HCT116 (cell line): Measurements from ENCODE around the gene FBXO47. TPM values are rescaled to one million over a fixed set of nuclear protein-coding genes. Genes with fewer than 3 reads are reported as not detected.

Experiments used
- ATAC-seq: fragments of 200-7000 bp; cut with Tn5 transposase; 2 replicates; pipeline ENCODE4 v1.9.1; 2020; ENCODE audit warnings: mild to moderate bottlenecking, moderate library complexity
- BruUV-seq: library from RNA; stranded (reverse); fragments of 400-500 nt; replicated peaks from 2 replicates; lab custom pipeline; 2021; lab: Mats Ljungman, UMichigan
- CTCF ChIA-PET: fragments of 300-600 bp; sonication (Branson Sonifier 250); formaldehyde crosslinking; loops from one replicate; lab custom pipeline; 2021; ENCODE audit warnings: antibody characterized with exemption; lab: Charles Lee
- POLR2A ChIA-PET: fragments of 300-600, 350-600 bp; sonication (Branson Sonifier 250); formaldehyde crosslinking; loops from one replicate; lab custom pipeline; 2021; ENCODE audit warnings: antibody characterized with exemption; lab: Charles Lee
- RAD21 ChIA-PET, 2 experiments: fragments of 300-600 bp; sonication (Branson Sonifier 250); formaldehyde crosslinking; loops; one replicate each; lab custom pipeline; 2023; ENCODE audit warnings: low total read pairs in 2 of 2; ENCODE audit not compliant: uncharacterized antibody in 2 of 2, unreplicated experiment in 2 of 2, low non-redundant PET in 1 of 2; lab: Charles Lee
- DNase-seq: peaks from one replicate; pipeline ENCODE4 v3.0.0-alpha.2; 2010; ENCODE audit warnings: low read depth, low spot score
- H2AFZ ChIP-seq: fragments of 200-600 bp; shearing (Covaris generic), sonication (generic); 2 replicates; pipeline ENCODE4 v1.6.1; 2017; ENCODE audit warnings: low read depth, mixed run types, mixed read lengths, antibody characterized with exemption, low read length; ENCODE audit not compliant: poor library complexity, severe bottlenecking
- H3K27ac ChIP-seq: 2 replicates; pipeline ENCODE4 v1.5.1; 2012; ENCODE audit warnings: low read depth, low read length
- H3K27me3 ChIP-seq: fragments of 200-600 bp; sonication (generic); 2 replicates; pipeline ENCODE4 v1.6.1; 2016; ENCODE audit warnings: mixed run types, low read length, mixed read lengths; ENCODE audit not compliant: insufficient read depth
- H3K36me3 ChIP-seq, 2 experiments: fragments of 200-500 bp in 1 of 2; fragments of 200-600 bp in 1 of 2; sonication (Bioruptor generic) in 1 of 2; sonication (generic) in 1 of 2; 2 replicates each; pipeline versions ENCODE4 v1.5.1 to v1.6.1; 2014 to 2016; ENCODE audit warnings: low read length in 2 of 2, inconsistent platforms in 1 of 2, mixed read lengths in 1 of 2, mixed run types in 1 of 2; ENCODE audit not compliant: insufficient read depth in 2 of 2, control insufficient read depth in 1 of 2
- H3K4me1 ChIP-seq, 2 experiments: fragments of 200-600 bp in 1 of 2; sonication (generic) in 1 of 2; 2 replicates each; pipeline versions ENCODE4 v1.5.1 to v1.6.1; 2012 to 2017; ENCODE audit warnings: low read length in 2 of 2, inconsistent platforms in 1 of 2, mild to moderate bottlenecking in 1 of 2, mixed read lengths in 1 of 2, mixed run types in 1 of 2, moderate library complexity in 1 of 2; ENCODE audit not compliant: insufficient read depth in 2 of 2, control insufficient read depth in 1 of 2
- H3K4me2 ChIP-seq: fragments of 200-600 bp; sonication (generic); 2 replicates; pipeline ENCODE4 v1.6.1; 2017; ENCODE audit warnings: mixed run types, low read length, mixed read lengths
- H3K4me3 ChIP-seq, 2 experiments: fragments of 200-600 bp in 1 of 2; sonication (generic) in 1 of 2; replicated peaks in 1 of 2; 2 replicates each; pipeline ENCODE4 v1.5.1; 2011 to 2016; ENCODE audit warnings: low read length in 2 of 2, control low read depth in 1 of 2, low read depth in 1 of 2, mild to moderate bottlenecking in 1 of 2, mixed read lengths in 1 of 2, mixed run types in 1 of 2
- H3K79me2 ChIP-seq: fragments of 200-600 bp; sonication (generic); 2 replicates; pipeline ENCODE4 v1.6.1; 2017; ENCODE audit warnings: mild to moderate bottlenecking, mixed run types, low read length, moderate library complexity, mixed read lengths; ENCODE audit not compliant: insufficient read depth
- H3K9ac ChIP-seq: fragments of 200-600 bp; sonication (generic); 2 replicates; pipeline ENCODE4 v1.6.1; 2016; ENCODE audit warnings: low read length, mixed read lengths
- H3K9me2 ChIP-seq: fragments of 200-600 bp; sonication (generic), shearing (Covaris generic); 2 replicates; pipeline ENCODE4 v1.6.1; 2017; ENCODE audit warnings: mixed run types, mild to moderate bottlenecking, moderate library complexity; ENCODE audit not compliant: insufficient read depth
- H3K9me3 ChIP-seq, 2 experiments: fragments of 200-500 bp in 1 of 2; fragments of 200-600 bp in 1 of 2; sonication (Bioruptor generic) in 1 of 2; sonication (generic) in 1 of 2; 2 replicates each; pipeline ENCODE4 v1.6.1; 2014 to 2017; ENCODE audit warnings: low read length in 2 of 2, mixed read lengths in 2 of 2, inconsistent platforms in 1 of 2, low read depth in 1 of 2, mild to moderate bottlenecking in 1 of 2, mixed run types in 1 of 2, moderate library complexity in 1 of 2; ENCODE audit not compliant: control insufficient read depth in 1 of 2, insufficient read depth in 1 of 2
- H4K20me1 ChIP-seq: fragments of 200-600 bp; sonication (generic), shearing (Covaris generic); 2 replicates; pipeline ENCODE4 v1.6.1; 2017; ENCODE audit warnings: mixed run types, mild to moderate bottlenecking, moderate library complexity; ENCODE audit not compliant: insufficient read depth
- CBX3 ChIP-seq: IDR thresholded peaks from 2 replicates; pipeline ENCODE4 v1.6.1; 2012; ENCODE audit warnings: low read depth
- CEBPB ChIP-seq: IDR thresholded peaks from 2 replicates; pipeline ENCODE4 v1.6.1; 2012; ENCODE audit warnings: low read depth
- EGR1 ChIP-seq: IDR thresholded peaks from 2 replicates; pipeline ENCODE4 v1.6.1; 2012; ENCODE audit warnings: low read depth
- ELF1 ChIP-seq: IDR thresholded peaks from 2 replicates; pipeline ENCODE4 v1.6.1; 2012; ENCODE audit warnings: low read depth, borderline replicate concordance
- EZH2 ChIP-seq: fragments of 200-600 bp; sonication (generic); IDR thresholded peaks from 2 replicates; pipeline ENCODE4 v1.6.1; 2017; ENCODE audit warnings: antibody characterized with exemption, mixed run types
- FOSL1 ChIP-seq: IDR thresholded peaks from 2 replicates; pipeline ENCODE4 v1.6.1; 2012; ENCODE audit warnings: low read depth
- JUND ChIP-seq: IDR thresholded peaks from 2 replicates; pipeline ENCODE4 v1.6.1; 2012
- POLR2A ChIP-seq: IDR thresholded peaks from 2 replicates; pipeline ENCODE4 v1.7.0; 2011; ENCODE audit warnings: borderline replicate concordance; ENCODE audit not compliant: insufficient read depth, insufficient read length; ENCODE audit errors: extremely low read depth
- POLR2AphosphoS5 ChIP-seq: IDR thresholded peaks from 2 replicates; pipeline ENCODE4 v1.6.1; 2011; ENCODE audit warnings: mild to moderate bottlenecking, low read depth, low read length, moderate library complexity
- SIN3A ChIP-seq: IDR thresholded peaks from 2 replicates; pipeline ENCODE4 v1.6.1; 2012; ENCODE audit warnings: low read depth
- SP1 ChIP-seq: IDR thresholded peaks from 2 replicates; pipeline ENCODE4 v1.6.1; 2012; ENCODE audit warnings: low read depth
- TCF7L2 ChIP-seq: IDR thresholded peaks from 2 replicates; pipeline ENCODE4 v1.7.0; 2011; ENCODE audit warnings: borderline replicate concordance, inconsistent platforms; ENCODE audit not compliant: insufficient read depth, insufficient read length; ENCODE audit errors: extremely low read depth
- YY1 ChIP-seq: IDR thresholded peaks from 2 replicates; pipeline ENCODE4 v1.6.1; 2011; ENCODE audit warnings: low read length, low read depth, moderate library complexity, mild to moderate bottlenecking; ENCODE audit not compliant: insufficient replicate concordance; ENCODE audit errors: extremely low read depth
- ZBTB33 ChIP-seq: IDR thresholded peaks from 2 replicates; pipeline ENCODE4 v1.6.1; 2011; ENCODE audit warnings: mild to moderate bottlenecking, low read length, moderate library complexity; ENCODE audit not compliant: insufficient replicate concordance; ENCODE audit errors: extremely low read depth
- ZFX ChIP-seq: fragments of 450-650 bp; IDR thresholded peaks from 2 replicates; pipeline ENCODE4 v1.6.1; 2017
- intact Hi-C: fragments of 100-400 bp; cut with micrococcal nuclease; formaldehyde crosslinking; loops from 2 replicates; pipeline ENCODE4 v1.10.0; 2022
- total RNA-seq: library from RNA; stranded (reverse); gene quantifications from one replicate; pipeline ENCODE4 v1.2.1, GENCODE V29; 2021; ENCODE audit not compliant: unreplicated experiment
- TF ChIP-seq, protein P1 (sequence below), 3 experiments: fragments of 200-600 bp in 1 of 3; sonication (generic) in 1 of 3; IDR thresholded peaks in 2 of 3; conservative IDR thresholded peaks in 1 of 3; 2 replicates each; pipeline ENCODE4 v1.5.1; 2012 to 2017; ENCODE audit warnings: low read depth in 2 of 3, low read length in 2 of 3, antibody characterized with exemption in 1 of 3, borderline replicate concordance in 1 of 3, control low read depth in 1 of 3, mild to moderate bottlenecking in 1 of 3, mixed read lengths in 1 of 3, mixed run types in 1 of 3, moderate library complexity in 1 of 3; ENCODE audit not compliant: insufficient read depth in 1 of 3

Gene FBXO47
- total RNA-seq, 1 experiment from 2014 or later = not detected

DNA sequence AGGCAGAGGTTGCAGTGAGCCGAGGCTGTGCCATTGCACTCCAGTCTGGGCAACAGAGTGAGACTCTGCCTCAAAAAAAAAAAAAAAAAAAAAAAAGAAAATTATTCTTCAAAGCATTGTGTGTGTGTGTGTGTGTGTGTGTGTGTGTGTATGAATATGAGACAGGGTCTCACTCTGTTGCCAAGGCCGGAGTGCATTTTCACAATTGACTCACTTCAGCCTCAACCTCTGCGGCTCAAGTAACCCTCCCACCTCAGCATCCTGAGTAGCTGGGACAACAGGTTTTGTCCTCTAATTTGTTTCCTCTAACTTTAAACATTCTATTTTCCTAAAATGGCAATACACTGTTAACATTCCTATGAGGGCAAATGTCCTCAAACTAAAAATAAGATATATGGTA is 7.7 kb downstream of the FBXO47 start:
- CTCF ChIA-PET = no interaction called here
- DNase-seq = no peak

DNA sequence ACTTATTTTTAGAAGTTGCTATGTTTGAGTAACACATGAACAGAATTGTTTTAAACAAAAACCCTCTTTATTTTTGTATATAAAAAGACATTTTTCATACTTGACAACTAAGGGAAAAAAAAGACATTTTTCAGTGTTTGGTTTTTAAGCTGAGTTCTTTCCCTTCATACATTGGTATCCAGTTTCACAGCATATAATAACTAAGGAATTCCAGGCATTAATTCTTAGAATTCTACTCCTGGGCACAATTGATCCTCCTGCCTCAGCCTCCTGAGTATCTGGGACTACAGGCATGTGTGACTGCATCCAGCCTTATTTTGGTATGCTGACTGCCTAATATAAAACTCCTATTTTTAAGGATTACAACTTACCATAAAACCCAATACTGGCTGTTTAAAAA is 8.4 kb downstream of the FBXO47 start:
- Histone ChIP-seq H3K9me3 (no peaks in the 10 kb centered on the region), H4K20me1 (no peaks in the 10 kb centered on the region), H3K27ac (no peak overlapping the region), H3K4me3 (no peak overlapping the region), H3K4me1 (peaks cover 0 to 12% of the 10 kb centered on the region in 2 experiments; a peak in 2 of 4 replicates), H3K79me2 (no peaks in the 10 kb centered on the region), H3K27me3 (no peaks in the 10 kb centered on the region), H3K4me2 (peak overlapping the region; percentile 37), H3K9ac (no peak overlapping the region), H3K36me3 (no peaks in the 10 kb centered on the region), H3K9me2 (no peaks in the 10 kb centered on the region), H2AFZ (peak overlapping the region; percentile 98)
- POLR2A ChIA-PET = no interaction called here
- DNase-seq = no peak
- ATAC-seq = peak; percentile 36; the same call in 1 of the 2 replicates
- RAD21 ChIA-PET = no interaction called here
- no TSS peak for BruUV-seq
- CTCF ChIA-PET = interaction anchor here (1.2 kb wide), 1 partner anchor 12 kb away, joined by 4 read pairs; no protein-coding TSS in a partner anchor
- intact Hi-C loops = no loop called here
- TF ChIP-seq JUND (no peak), EGR1 (no peak), EZH2 (no peak), POLR2AphosphoS5 (no peak), ZFX (no peak), TCF7L2 (no peak), ELF1 (no peak), ZBTB33 (no peak), SIN3A (no peak), CEBPB (no peak), SP1 (no peak)

More for the DNA sequence above, 7.7 kb downstream of the FBXO47 start:
- no TSS peak for BruUV-seq
- H3K79me2 ChIP-seq = no peaks in the 10 kb centered on the region
- no peak overlapping the region for H3K9ac ChIP-seq
- no peaks in the 10 kb centered on the region for H3K9me3 ChIP-seq
- H3K4me1 ChIP-seq = peaks cover 0 to 17% of the 10 kb centered on the region in 2 experiments; a peak in 2 of 4 replicates
- H3K4me3 ChIP-seq = no peak overlapping the region
- H4K20me1 ChIP-seq = no peaks in the 10 kb centered on the region
- H3K9me2 ChIP-seq = no peaks in the 10 kb centered on the region
- POLR2A ChIA-PET = no interaction called here
- no peak for ATAC-seq
- H3K27me3 ChIP-seq = no peaks in the 10 kb centered on the region
- intact Hi-C loops = no loop called here
- no peak overlapping the region for H3K27ac ChIP-seq
- H3K36me3 ChIP-seq = no peaks in the 10 kb centered on the region
- TF ChIP-seq YY1 (no peak), JUND (no peak), POLR2A (no peak), CEBPB (no peak), FOSL1 (no peak), TCF7L2 (no peak), CBX3 (no peak), EGR1 (no peak), SP1 (no peak)
- TF ChIP-seq, protein P1, sequence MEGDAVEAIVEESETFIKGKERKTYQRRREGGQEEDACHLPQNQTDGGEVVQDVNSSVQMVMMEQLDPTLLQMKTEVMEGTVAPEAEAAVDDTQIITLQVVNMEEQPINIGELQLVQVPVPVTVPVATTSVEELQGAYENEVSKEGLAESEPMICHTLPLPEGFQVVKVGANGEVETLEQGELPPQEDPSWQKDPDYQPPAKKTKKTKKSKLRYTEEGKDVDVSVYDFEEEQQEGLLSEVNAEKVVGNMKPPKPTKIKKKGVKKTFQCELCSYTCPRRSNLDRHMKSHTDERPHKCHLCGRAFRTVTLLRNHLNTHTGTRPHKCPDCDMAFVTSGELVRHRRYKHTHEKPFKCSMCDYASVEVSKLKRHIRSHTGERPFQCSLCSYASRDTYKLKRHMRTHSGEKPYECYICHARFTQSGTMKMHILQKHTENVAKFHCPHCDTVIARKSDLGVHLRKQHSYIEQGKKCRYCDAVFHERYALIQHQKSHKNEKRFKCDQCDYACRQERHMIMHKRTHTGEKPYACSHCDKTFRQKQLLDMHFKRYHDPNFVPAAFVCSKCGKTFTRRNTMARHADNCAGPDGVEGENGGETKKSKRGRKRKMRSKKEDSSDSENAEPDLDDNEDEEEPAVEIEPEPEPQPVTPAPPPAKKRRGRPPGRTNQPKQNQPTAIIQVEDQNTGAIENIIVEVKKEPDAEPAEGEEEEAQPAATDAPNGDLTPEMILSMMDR (IDR thresholded peaks at IDR 0.05 in 2 of 3, conservative IDR thresholded peaks at IDR 0.05 in 1 of 3; ENCODE audit: borderline replicate concordance in 1 of 3, insufficient read depth in 1 of 3, low read depth in 2 of 3, low read length in 2 of 3) = no peak
- RAD21 ChIA-PET = no interaction called here
- no peak overlapping the region for H3K4me2 ChIP-seq
- no peak overlapping the region for H2AFZ ChIP-seq
